ENCODE data around the gene MEX3A. TPM values are rescaled to one million over a fixed set of nuclear protein-coding genes. Genes with fewer than 3 reads are reported as not detected.

MEX3A gene
- total and polyA plus RNA-seq, 2 experiments from 2014 or later = 18.5 to 38.1 TPM

GRCh38 chr1:156119503-156120209 is 37.4 kb upstream of the MEX3A start:
- Mint-ChIP-seq H3K27me3 (ENCODE audit: insufficient read depth, low read depth, poor library complexity) (peaks cover 43% of the 10 kb centered on the region), H3K4me3 (no peak overlapping the region), H3K9me3 (no peaks in the 10 kb centered on the region; the same call in 2 of the 3 replicates), H3K27ac (no peak overlapping the region), H3K36me3 (ENCODE audit: low read depth) (no peaks in the 10 kb centered on the region; the same call in 2 of the 3 replicates), H3K4me1 (peaks cover 58% of the 10 kb centered on the region)
- peaks cover 8% of the 10 kb centered on the region; the same call in 1 of the 2 replicates for H3K27me3 ChIP-seq (ENCODE audit: insufficient read depth)
- 0 out of 2 replicates have a peak, but pooled peaks cover 8% of the 10 kb centered on the region for H3F3A ChIP-seq (replicated peaks; ENCODE audit: low read depth)
- TF ChIP-seq EZH2 (IDR thresholded peaks at IDR 0.05; ENCODE audit: low read depth, unreplicated experiment) = no peak
- no peak for TF ChIP-seq NANOG (IDR thresholded peaks at IDR 0.05; ENCODE audit: borderline replicate concordance)
- DNase-seq (ENCODE audit: low spot score) (no peak), ATAC-seq (no peak)
- no peaks in the 10 kb centered on the region for H3K9me2 ChIP-seq (ENCODE audit: insufficient read depth)
- no peaks in the 10 kb centered on the region; the same call in 1 of the 2 replicates for H4K20me1 ChIP-seq (replicated peaks; ENCODE audit: insufficient read depth)
- no peaks in the 10 kb centered on the region for H3K36me3 ChIP-seq (ENCODE audit: insufficient read depth)
- no peak overlapping the region for H3K27ac ChIP-seq (ENCODE audit: low read depth)
- no peak overlapping the region for H3K4me2 ChIP-seq
- no peak overlapping the region for H3K4me3 ChIP-seq
- H3K4me1 ChIP-seq (ENCODE audit: insufficient read depth) = peaks cover 41% of the 10 kb centered on the region
- H3K79me2 ChIP-seq (replicated peaks; ENCODE audit: insufficient read depth) = peaks cover 29% of the 10 kb centered on the region
- no peak overlapping the region for H2AFZ ChIP-seq

- no peak overlapping the region for H2AFZ ChIP-seq
- DNase-seq (ENCODE audit: low spot score) (no peak), ATAC-seq (no peak)
- H3K4me3 ChIP-seq = no peak overlapping the region
- Mint-ChIP-seq H3K27ac (no peak overlapping the region), H3K4me3 (no peak overlapping the region; the same call in 2 of the 3 replicates), H3K4me1 (peaks cover 55% of the 10 kb centered on the region), H3K27me3 (ENCODE audit: insufficient read depth, low read depth, poor library complexity) (peaks cover 43% of the 10 kb centered on the region), H3K9me3 (no peaks in the 10 kb centered on the region; the same call in 2 of the 3 replicates), H3K36me3 (ENCODE audit: low read depth) (no peaks in the 10 kb centered on the region; the same call in 2 of the 3 replicates)
- no peaks in the 10 kb centered on the region for H3K9me2 ChIP-seq (ENCODE audit: insufficient read depth)
- H4K20me1 ChIP-seq (replicated peaks; ENCODE audit: insufficient read depth) = no peaks in the 10 kb centered on the region; the same call in 1 of the 2 replicates
- H3K4me1 ChIP-seq (ENCODE audit: insufficient read depth) = peaks cover 38% of the 10 kb centered on the region
- H3K27ac ChIP-seq (ENCODE audit: low read depth) = no peak overlapping the region
- H3K36me3 ChIP-seq (ENCODE audit: insufficient read depth) = no peaks in the 10 kb centered on the region
- 0 out of 2 replicates have a peak, but pooled peaks cover 14% of the 10 kb centered on the region for H3F3A ChIP-seq (replicated peaks; ENCODE audit: low read depth)
- H3K4me2 ChIP-seq = no peak overlapping the region
- peaks cover 29% of the 10 kb centered on the region for H3K79me2 ChIP-seq (replicated peaks; ENCODE audit: insufficient read depth)
- H3K27me3 ChIP-seq (ENCODE audit: insufficient read depth) = peaks cover 12% of the 10 kb centered on the region; the same call in 1 of the 2 replicates
- TF ChIP-seq EZH2phosphoT487 (IDR thresholded peaks at IDR 0.05; ENCODE audit: unreplicated experiment) (no peak), CREB1 (CRISPR knock-in tag; IDR thresholded peaks at IDR 0.05; ENCODE audit: low read depth) (no peak), POLR2AphosphoS5 (IDR thresholded peaks at IDR 0.05; ENCODE audit: low read depth) (no peak), NANOG (IDR thresholded peaks at IDR 0.05; ENCODE audit: borderline replicate concordance) (no peak), EZH2 (IDR thresholded peaks at IDR 0.05; ENCODE audit: low read depth, unreplicated experiment) (no peak), ZNF462 (CRISPR knock-in tag; IDR thresholded peaks at IDR 0.05) (no peak), ZNF114 (CRISPR knock-in tag; IDR thresholded peaks at IDR 0.05) (no peak), ETS1 (IDR thresholded peaks at IDR 0.05) (no peak)
These were observed 36.1 kb upstream of the MEX3A start for GRCh38 chr1:156118177-156118868.
